Esophagus squamous epithelium (tissue), 5 donors: ENCODE data around the gene TMEM39B. TPM values are rescaled to one million over a fixed set of nuclear protein-coding genes. Genes with fewer than 3 reads are reported as not detected.

ENCODE experiments used
- DNase-seq: peaks from one replicate; lab custom pipeline; 2025; lab: John Stamatoyannopoulos, UW
- H3K27ac ChIP-seq, 4 donors: fragments of 200-600 bp; sonication (generic); one replicate each; pipeline ENCODE4 v1.5.1; 2016 to 2019; ENCODE audit warnings: mild to moderate bottlenecking in 1 of 4
- H3K27me3 ChIP-seq, 4 donors: fragments of 200-600 bp; sonication (generic); 1 replicate in 3 of 4; 2 replicates in 1 of 4; pipeline versions ENCODE4 v1.5.1 to v1.6.0; 2017 to 2021; ENCODE audit warnings: antibody characterized with exemption in 1 of 4
- H3K36me3 ChIP-seq, 3 donors: fragments of 200-600 bp; sonication (generic); one replicate each; pipeline ENCODE4 v1.5.1; 2016 to 2019
- H3K4me1 ChIP-seq, 3 donors: fragments of 200-600 bp; sonication (generic); one replicate each; pipeline ENCODE4 v1.5.1; 2017 to 2019
- H3K4me3 ChIP-seq, 4 donors: fragments of 200-600 bp; sonication (generic); 1 replicate in 3 of 4; 2 replicates in 1 of 4; pipeline ENCODE4 v1.5.1; 2016 to 2019; ENCODE audit warnings: mild to moderate bottlenecking in 2 of 4, moderate library complexity in 1 of 4
- H3K9me3 ChIP-seq, 3 donors: fragments of 200-600 bp; sonication (generic); one replicate each; pipeline ENCODE4 v1.5.1; 2016 to 2019
- POLR2A ChIP-seq, 4 donors: fragments of 450-650 bp; IDR thresholded peaks; one replicate each; pipeline ENCODE4 v1.6.1; 2017; ENCODE audit warnings: antibody characterized with exemption in 4 of 4, mild to moderate bottlenecking in 4 of 4, moderate library complexity in 3 of 4
- WGBS, 2 donors: methylation state at CpG; one replicate each; pipeline ENCODE4 v1.1.5; 2018; 5-methylcytosine and 5-hydroxymethylcytosine counted together
- intact Hi-C: fragments of 100-400 bp; cut with DNase I; formaldehyde crosslinking; loops from one replicate; pipeline ENCODE4 v1.15.0; 2022
- small RNA-seq, 4 donors: library from RNA; depleted of rRNA; stranded (forward); fragments of <200 nt; gene quantifications; one replicate each; pipeline ENCODE3, GENCODE V24; 2016
- total RNA-seq, 4 donors: library from RNA; depleted of rRNA; stranded (reverse); fragments of >200 nt; gene quantifications; one replicate each; pipeline ENCODE4 v1.1.0, GENCODE V29; 2016
- TF ChIP-seq, protein P1 (sequence below), 6 experiments: fragments of 450-650 bp in 4 of 6; fragments of 200-600 bp in 2 of 6; sonication (generic) in 2 of 6; IDR thresholded peaks; one replicate each; pipeline ENCODE4 v1.5.1; 2016 to 2019; ENCODE audit warnings: antibody characterized with exemption in 6 of 6, mild to moderate bottlenecking in 4 of 6, moderate library complexity in 4 of 6
- donor health status: DM: yes; HTN: yes; CAD: no.

TMEM39B gene
- total RNA-seq, 4 donors from 2014 or later: 3.6 to 5.6 (median 4.9) TPM

DNA sequence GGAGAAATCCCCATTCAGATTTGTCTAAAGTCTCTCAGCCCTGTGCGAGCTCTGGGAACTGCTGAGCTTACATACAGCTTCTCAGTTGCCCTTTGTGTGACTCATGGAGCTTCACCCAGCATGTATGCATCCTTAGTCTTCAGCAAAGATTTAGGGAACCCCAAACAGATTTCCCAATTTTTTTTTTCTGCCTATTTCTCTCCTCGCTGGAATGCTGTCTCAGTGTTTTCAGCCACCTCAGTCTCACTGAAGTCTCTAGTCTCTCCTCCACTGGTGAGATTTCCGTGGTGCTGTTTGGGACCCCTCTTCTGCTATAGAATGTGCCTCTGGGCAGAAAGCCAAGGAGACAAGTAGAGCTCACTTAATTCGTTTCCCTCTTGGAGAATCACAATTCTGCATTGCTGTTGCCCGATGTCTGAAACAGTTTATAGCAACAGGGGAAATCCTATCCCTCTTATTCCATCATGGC lies 78.6 kb downstream of the TMEM39B start:
- intact Hi-C loops: no loop called here

More for the DNA sequence above, 78.6 kb downstream of the TMEM39B start:
- H3K4me1 ChIP-seq: peaks cover 5 to 22% (median 6%) of the 10 kb centered on the region in 3 donors
- 52 to 54% methylated on average over 4 to 5 of the region's 5 CpGs for WGBS, 2 donors
- H3K9me3 ChIP-seq: peaks cover 0 to 9% (median 0%) of the 10 kb centered on the region in 3 donors
- TF ChIP-seq, protein P1, sequence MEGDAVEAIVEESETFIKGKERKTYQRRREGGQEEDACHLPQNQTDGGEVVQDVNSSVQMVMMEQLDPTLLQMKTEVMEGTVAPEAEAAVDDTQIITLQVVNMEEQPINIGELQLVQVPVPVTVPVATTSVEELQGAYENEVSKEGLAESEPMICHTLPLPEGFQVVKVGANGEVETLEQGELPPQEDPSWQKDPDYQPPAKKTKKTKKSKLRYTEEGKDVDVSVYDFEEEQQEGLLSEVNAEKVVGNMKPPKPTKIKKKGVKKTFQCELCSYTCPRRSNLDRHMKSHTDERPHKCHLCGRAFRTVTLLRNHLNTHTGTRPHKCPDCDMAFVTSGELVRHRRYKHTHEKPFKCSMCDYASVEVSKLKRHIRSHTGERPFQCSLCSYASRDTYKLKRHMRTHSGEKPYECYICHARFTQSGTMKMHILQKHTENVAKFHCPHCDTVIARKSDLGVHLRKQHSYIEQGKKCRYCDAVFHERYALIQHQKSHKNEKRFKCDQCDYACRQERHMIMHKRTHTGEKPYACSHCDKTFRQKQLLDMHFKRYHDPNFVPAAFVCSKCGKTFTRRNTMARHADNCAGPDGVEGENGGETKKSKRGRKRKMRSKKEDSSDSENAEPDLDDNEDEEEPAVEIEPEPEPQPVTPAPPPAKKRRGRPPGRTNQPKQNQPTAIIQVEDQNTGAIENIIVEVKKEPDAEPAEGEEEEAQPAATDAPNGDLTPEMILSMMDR (IDR thresholded peaks at IDR 0.05): no peak
- TF ChIP-seq POLR2A (IDR thresholded peaks at IDR 0.05): no peak
- no peak for DNase-seq
- no peaks in the 10 kb centered on the region for H3K27me3 ChIP-seq
- H3K27ac ChIP-seq: no peak overlapping the region
- H3K36me3 ChIP-seq: peaks cover 0 to 47% (median 7%) of the 10 kb centered on the region in 3 donors
- no peak overlapping the region for H3K4me3 ChIP-seq

Small RNA genes lying within 50 kb of the gene (small RNA-seq; reads per million reads assigned to genes)
- gene MIR5585 (0 reads per million in 4 donors), gene RF00017 (0 reads per million in 4 donors)

Other genes starting within 250 kb of the TMEM39B start
- gene PTP4A2, start 134.6 kb upstream of the TMEM39B start, total RNA-seq: 100 to 1,000 TPM in 3 of 4 donors, 10 to 100 TPM in 1; 71.4 to 122 (median 108) TPM
- gene KHDRBS1, start 59.1 kb upstream of the TMEM39B start, total RNA-seq: 10 to 100 TPM; 56.5 to 72.4 (median 70.8) TPM
- 10 to 100 TPM; 27.7 to 38.0 (median 36.5) TPM for gene KPNA6, start 35.1 kb downstream of the TMEM39B start, total RNA-seq
- gene TXLNA, start 106.7 kb downstream of the TMEM39B start, total RNA-seq: 10 to 100 TPM; 34.5 to 54.0 (median 40.7) TPM
- 1 to 10 TPM in 3 of 4 donors, under 1 TPM in 1; 0.88 to 2.9 (median 1.6) TPM for gene CCDC28B, start 127.7 kb downstream of the TMEM39B start, total RNA-seq
- gene IQCC, start 132.7 kb downstream of the TMEM39B start, total RNA-seq: 1 to 10 TPM in 2 of 4 donors, under 1 TPM in 2; 0.66 to 2.0 (median 1.1) TPM
- gene DCDC2B, start 136.2 kb downstream of the TMEM39B start, total RNA-seq: not detected
- gene TMEM234, start 149.4 kb downstream of the TMEM39B start, total RNA-seq: 10 to 100 TPM in 2 of 4 donors, 1 to 10 TPM in 2; 6.4 to 11.1 (median 9.4) TPM
- 100 to 1,000 TPM; 143 to 220 (median 202) TPM for gene EIF3I, start 149.5 kb downstream of the TMEM39B start, total RNA-seq
- gene FAM167B, start 174.3 kb downstream of the TMEM39B start, total RNA-seq: 1 to 10 TPM in 2 of 4 donors, not detected in 2; 1.7 to 5.5 TPM
- gene LCK, start 178.3 kb downstream of the TMEM39B start, total RNA-seq: 1 to 10 TPM; 1.2 to 9.0 (median 4.5) TPM
- 100 to 1,000 TPM in 2 of 4 donors, 10 to 100 TPM in 2; 74.3 to 115 (median 96.0) TPM for gene HDAC1, start 219.1 kb downstream of the TMEM39B start, total RNA-seq